Parathyroid adenoma (tissue), 2 donors: ENCODE data around the gene LZTFL1.

Experiments used
- H2AFZ ChIP-seq: fragments of 300-600 bp; sonication (generic); one replicate; pipeline ENCODE4 v1.7.0; 2017; ENCODE audit warnings: antibody characterized with exemption, mild to moderate bottlenecking
- H3K27ac ChIP-seq: fragments of 300-600 bp; sonication (generic); one replicate; pipeline ENCODE4 v1.7.0; 2017
- H3K27me3 ChIP-seq: fragments of 300-600 bp; sonication (generic); one replicate; pipeline ENCODE4 v1.7.0; 2017; ENCODE audit warnings: low read length; ENCODE audit not compliant: control insufficient read depth, insufficient read depth
- H3K36me3 ChIP-seq: fragments of 300-600 bp; sonication (generic); one replicate; pipeline ENCODE4 v1.7.0; 2017; ENCODE audit warnings: low read length; ENCODE audit not compliant: control insufficient read depth, insufficient read depth
- H3K4me1 ChIP-seq: fragments of 300-600 bp; sonication (generic); one replicate; pipeline ENCODE4 v1.7.0; 2017; ENCODE audit warnings: control low read depth
- H3K4me2 ChIP-seq: fragments of 300-600 bp; sonication (generic); one replicate; pipeline ENCODE4 v1.7.0; 2017; ENCODE audit warnings: low read length
- H3K4me3 ChIP-seq: fragments of 300-600 bp; sonication (generic); one replicate; pipeline ENCODE4 v1.7.0; 2017; ENCODE audit warnings: low read depth, low read length
- H3K79me2 ChIP-seq: fragments of 300-600 bp; sonication (generic); one replicate; pipeline ENCODE4 v1.7.0; 2017; ENCODE audit warnings: control low read depth
- H3K9ac ChIP-seq: fragments of 300-600 bp; sonication (generic); one replicate; pipeline ENCODE4 v1.7.0; 2017; ENCODE audit warnings: mild to moderate bottlenecking
- H3K9me3 ChIP-seq: fragments of 300-600 bp; sonication (generic); one replicate; pipeline ENCODE4 v1.7.0; 2017; ENCODE audit warnings: low read length; ENCODE audit not compliant: control insufficient read depth
- CTCF ChIP-seq: fragments of 300-600 bp; sonication (generic); IDR thresholded peaks from one replicate; pipeline ENCODE4 v1.7.0; 2017; ENCODE audit warnings: antibody characterized with exemption, mild to moderate bottlenecking
- donor health status: primary hyperparathyroidism.

LZTFL1 gene

GRCh38 chr3:45792036-45792435 is 49.9 kb downstream of the LZTFL1 start:
- no peak for TF ChIP-seq CTCF
- H3K79me2 ChIP-seq: no peaks in the 10 kb centered on the region
- H3K4me2 ChIP-seq: no peak overlapping the region
- H3K9me3 ChIP-seq: peaks cover 6% of the 10 kb centered on the region
- no peak overlapping the region for H2AFZ ChIP-seq
- no peak overlapping the region for H3K9ac ChIP-seq
- H3K36me3 ChIP-seq: no peaks in the 10 kb centered on the region
- H3K27me3 ChIP-seq: no peaks in the 10 kb centered on the region
- no peak overlapping the region for H3K4me3 ChIP-seq
- H3K27ac ChIP-seq: no peak overlapping the region
- H3K4me1 ChIP-seq: no peaks in the 10 kb centered on the region

GRCh38 chr3:45790596-45790995 is 51.3 kb downstream of the LZTFL1 start:
- H3K4me2 ChIP-seq: no peak overlapping the region
- TF ChIP-seq CTCF: no peak
- H3K9me3 ChIP-seq: peaks cover 6% of the 10 kb centered on the region
- H3K79me2 ChIP-seq: no peaks in the 10 kb centered on the region
- H3K4me3 ChIP-seq: no peak overlapping the region
- no peak overlapping the region for H3K27ac ChIP-seq
- H3K36me3 ChIP-seq: no peaks in the 10 kb centered on the region
- H3K27me3 ChIP-seq: no peaks in the 10 kb centered on the region
- H2AFZ ChIP-seq: no peak overlapping the region
- H3K4me1 ChIP-seq: no peaks in the 10 kb centered on the region
- H3K9ac ChIP-seq: no peak overlapping the region

GRCh38 chr3:45789235-45789812 is 52.6 kb downstream of the LZTFL1 start:
- Histone ChIP-seq H3K36me3 (no peaks in the 10 kb centered on the region), H3K27me3 (no peaks in the 10 kb centered on the region), H3K9me3 (peaks cover 6% of the 10 kb centered on the region), H3K9ac (no peak overlapping the region), H3K27ac (no peak overlapping the region), H3K4me1 (no peaks in the 10 kb centered on the region), H2AFZ (no peak overlapping the region), H3K79me2 (no peaks in the 10 kb centered on the region), H3K4me2 (no peak overlapping the region), H3K4me3 (no peak overlapping the region)
- no peak for TF ChIP-seq CTCF

- H3K79me2 ChIP-seq: no peaks in the 10 kb centered on the region
- no peaks in the 10 kb centered on the region for H3K27me3 ChIP-seq
- no peak overlapping the region for H3K9ac ChIP-seq
- H2AFZ ChIP-seq: no peak overlapping the region
- peaks cover 6% of the 10 kb centered on the region for H3K9me3 ChIP-seq
- no peak overlapping the region for H3K27ac ChIP-seq
- H3K4me1 ChIP-seq: no peaks in the 10 kb centered on the region
- no peaks in the 10 kb centered on the region for H3K36me3 ChIP-seq
- no peak for TF ChIP-seq CTCF
- no peak overlapping the region for H3K4me2 ChIP-seq
- H3K4me3 ChIP-seq: no peak overlapping the region
Measured at GRCh38 chr3:45787551-45787950, 54.4 kb downstream of the LZTFL1 start.

GRCh38 chr3:45786801-45787495 is 55.0 kb downstream of the LZTFL1 start:
- H3K4me1 ChIP-seq: no peaks in the 10 kb centered on the region
- no peaks in the 10 kb centered on the region for H3K79me2 ChIP-seq

More at GRCh38 chr3:45786801-45787495, 55.0 kb downstream of the LZTFL1 start:
- Histone ChIP-seq H2AFZ (no peak overlapping the region), H3K27me3 (no peaks in the 10 kb centered on the region), H3K4me3 (no peak overlapping the region), H3K36me3 (no peaks in the 10 kb centered on the region), H3K9me3 (peaks cover 6% of the 10 kb centered on the region), H3K4me2 (no peak overlapping the region), H3K27ac (no peak overlapping the region), H3K9ac (no peak overlapping the region)
- TF ChIP-seq CTCF: no peak
